Measurements from ENCODE around the gene HSPA9. TPM values are rescaled to one million over a fixed set of nuclear protein-coding genes. Genes with fewer than 3 reads are reported as not detected.

The HSPA9 gene
- total RNA-seq, 1 experiment from 2014 or later = 414 TPM

DNA sequence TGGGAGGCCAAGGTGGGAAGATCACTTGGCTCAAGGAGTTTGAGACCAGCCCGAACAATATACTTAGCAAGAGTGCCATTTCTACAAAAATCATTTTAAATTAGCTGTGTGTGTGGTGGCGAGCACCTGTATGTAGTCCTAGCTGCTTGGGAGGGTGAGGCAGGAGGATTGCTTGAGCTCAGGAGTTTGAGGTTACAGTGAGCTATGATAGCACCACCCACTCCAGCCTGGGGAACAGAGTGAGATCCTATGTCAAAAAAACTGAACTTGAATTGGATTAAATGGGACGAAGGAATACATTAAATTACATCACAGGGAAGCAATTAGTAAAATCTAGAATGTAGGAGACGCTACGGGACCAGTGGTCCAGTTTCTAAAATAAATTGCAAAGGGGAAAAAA, 25.8 kb downstream of the HSPA9 start:
- DNase-seq (ENCODE audit: low spot score) (no peak), ATAC-seq (no peak)
- TF ChIP-seq RELA (CRISPR knock-in tag; IDR thresholded peaks at IDR 0.05; ENCODE audit: borderline replicate concordance) (no peak), CTCF (IDR thresholded peaks at IDR 0.05) (no peak), ELF4 (CRISPR knock-in tag; IDR thresholded peaks at IDR 0.05; ENCODE audit: low read depth) (no peak), ZNF423 (CRISPR knock-in tag; IDR thresholded peaks at IDR 0.05) (no peak), GABPB1 (CRISPR knock-in tag; IDR thresholded peaks at IDR 0.05) (no peak)
- Mint-ChIP-seq H3K9me3 (peaks cover 4% of the 10 kb centered on the region; the same call in 1 of the 2 replicates), H3K27me3 (ENCODE audit: low read depth) (no peaks in the 10 kb centered on the region), H3K4me1 (peaks cover 15% of the 10 kb centered on the region), H3K36me3 (peaks cover 11% of the 10 kb centered on the region), H3K27ac (no peak overlapping the region), H3K4me3 (no peak overlapping the region)
- ChIA-PET CTCF (interaction anchor here (1.9 kb wide), 1 partner anchor 23 kb away, joined by 7 read pairs; no protein-coding TSS in a partner anchor), POLR2A (interaction anchor here (2.4 kb wide), 1 partner anchor 26 kb away, joined by 12 read pairs; the partner anchor contains the start of gene HSPA9)

GRCh38 chr5:138545919-138546562, 29.2 kb downstream of the HSPA9 start:
- DNase-seq (ENCODE audit: low spot score) (no peak), ATAC-seq (no peak)
- H3K4me3 Mint-ChIP-seq = no peak overlapping the region
- H3K36me3 Mint-ChIP-seq = peaks cover 8% of the 10 kb centered on the region; the same call in 1 of the 2 replicates
- TF ChIP-seq GTF2I (CRISPR knock-in tag; conservative IDR thresholded peaks at IDR 0.05) (no peak), JUN (CRISPR knock-in tag; IDR thresholded peaks at IDR 0.05) (no peak), USF2 (CRISPR knock-in tag; IDR thresholded peaks at IDR 0.05) (no peak), MYBL2 (CRISPR knock-in tag; IDR thresholded peaks at IDR 0.05) (no peak), CREB1 (CRISPR knock-in tag; IDR thresholded peaks at IDR 0.05) (no peak), ZNF281 (CRISPR knock-in tag; IDR thresholded peaks at IDR 0.05) (no peak), TP53 (CRISPR knock-in tag; IDR thresholded peaks at IDR 0.05) (no peak), FOXK1 (CRISPR knock-in tag; IDR thresholded peaks at IDR 0.05) (no peak)
- TF ChIP-seq, protein P1, sequence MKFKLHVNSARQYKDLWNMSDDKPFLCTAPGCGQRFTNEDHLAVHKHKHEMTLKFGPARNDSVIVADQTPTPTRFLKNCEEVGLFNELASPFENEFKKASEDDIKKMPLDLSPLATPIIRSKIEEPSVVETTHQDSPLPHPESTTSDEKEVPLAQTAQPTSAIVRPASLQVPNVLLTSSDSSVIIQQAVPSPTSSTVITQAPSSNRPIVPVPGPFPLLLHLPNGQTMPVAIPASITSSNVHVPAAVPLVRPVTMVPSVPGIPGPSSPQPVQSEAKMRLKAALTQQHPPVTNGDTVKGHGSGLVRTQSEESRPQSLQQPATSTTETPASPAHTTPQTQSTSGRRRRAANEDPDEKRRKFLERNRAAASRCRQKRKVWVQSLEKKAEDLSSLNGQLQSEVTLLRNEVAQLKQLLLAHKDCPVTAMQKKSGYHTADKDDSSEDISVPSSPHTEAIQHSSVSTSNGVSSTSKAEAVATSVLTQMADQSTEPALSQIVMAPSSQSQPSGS (CRISPR knock-in tag; IDR thresholded peaks at IDR 0.05; ENCODE audit: borderline replicate concordance, low read depth) = no peak
- TF ChIP-seq, protein P2, sequence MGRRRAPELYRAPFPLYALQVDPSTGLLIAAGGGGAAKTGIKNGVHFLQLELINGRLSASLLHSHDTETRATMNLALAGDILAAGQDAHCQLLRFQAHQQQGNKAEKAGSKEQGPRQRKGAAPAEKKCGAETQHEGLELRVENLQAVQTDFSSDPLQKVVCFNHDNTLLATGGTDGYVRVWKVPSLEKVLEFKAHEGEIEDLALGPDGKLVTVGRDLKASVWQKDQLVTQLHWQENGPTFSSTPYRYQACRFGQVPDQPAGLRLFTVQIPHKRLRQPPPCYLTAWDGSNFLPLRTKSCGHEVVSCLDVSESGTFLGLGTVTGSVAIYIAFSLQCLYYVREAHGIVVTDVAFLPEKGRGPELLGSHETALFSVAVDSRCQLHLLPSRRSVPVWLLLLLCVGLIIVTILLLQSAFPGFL (CRISPR knock-in tag; IDR thresholded peaks at IDR 0.05; ENCODE audit: borderline replicate concordance) = no peak
- H3K9me3 Mint-ChIP-seq = peaks cover 4% of the 10 kb centered on the region; the same call in 1 of the 2 replicates
- ChIA-PET CTCF (interaction anchor here (2.4 kb wide), 1 partner anchor 82 kb away, joined by 12 read pairs; the partner anchor contains the start of gene EGR1), POLR2A (interaction anchor here (0.6 kb wide), 1 partner anchor 96 kb away, joined by 5 read pairs; no protein-coding TSS in a partner anchor)
- H3K27ac Mint-ChIP-seq = peak overlapping the region; percentile 90
- H3K4me1 Mint-ChIP-seq = peaks cover 28% of the 10 kb centered on the region
- no peaks in the 10 kb centered on the region for H3K27me3 Mint-ChIP-seq (ENCODE audit: low read depth)

Measured in WTC11 (cell line).